ENCODE data around the gene LIMCH1.

DNA sequence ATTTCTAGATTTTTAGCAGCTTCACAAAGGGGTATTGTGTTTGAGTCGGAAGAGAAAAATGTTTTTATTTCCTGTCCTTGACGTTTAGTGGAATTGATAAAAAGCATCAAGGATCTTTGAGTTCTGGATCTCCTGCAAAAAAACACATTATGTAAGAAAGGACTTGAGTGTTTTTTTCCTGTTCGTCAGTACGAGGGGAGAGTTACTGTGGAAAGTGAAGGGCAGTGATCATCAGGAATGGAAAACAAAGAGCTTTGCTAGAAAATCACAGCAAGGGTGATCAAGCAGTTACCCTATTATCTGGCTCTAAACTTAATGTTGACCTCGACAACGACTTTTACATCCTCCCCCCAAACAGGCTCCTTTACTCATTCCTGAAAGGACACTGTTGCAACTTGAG, 7.3 kb downstream of the LIMCH1 start:
- TF ChIP-seq, protein P1, sequence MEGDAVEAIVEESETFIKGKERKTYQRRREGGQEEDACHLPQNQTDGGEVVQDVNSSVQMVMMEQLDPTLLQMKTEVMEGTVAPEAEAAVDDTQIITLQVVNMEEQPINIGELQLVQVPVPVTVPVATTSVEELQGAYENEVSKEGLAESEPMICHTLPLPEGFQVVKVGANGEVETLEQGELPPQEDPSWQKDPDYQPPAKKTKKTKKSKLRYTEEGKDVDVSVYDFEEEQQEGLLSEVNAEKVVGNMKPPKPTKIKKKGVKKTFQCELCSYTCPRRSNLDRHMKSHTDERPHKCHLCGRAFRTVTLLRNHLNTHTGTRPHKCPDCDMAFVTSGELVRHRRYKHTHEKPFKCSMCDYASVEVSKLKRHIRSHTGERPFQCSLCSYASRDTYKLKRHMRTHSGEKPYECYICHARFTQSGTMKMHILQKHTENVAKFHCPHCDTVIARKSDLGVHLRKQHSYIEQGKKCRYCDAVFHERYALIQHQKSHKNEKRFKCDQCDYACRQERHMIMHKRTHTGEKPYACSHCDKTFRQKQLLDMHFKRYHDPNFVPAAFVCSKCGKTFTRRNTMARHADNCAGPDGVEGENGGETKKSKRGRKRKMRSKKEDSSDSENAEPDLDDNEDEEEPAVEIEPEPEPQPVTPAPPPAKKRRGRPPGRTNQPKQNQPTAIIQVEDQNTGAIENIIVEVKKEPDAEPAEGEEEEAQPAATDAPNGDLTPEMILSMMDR (IDR thresholded peaks at IDR 0.05; ENCODE audit: poor library complexity), result no peak
- TF ChIP-seq EZH2 (IDR thresholded peaks at IDR 0.05; ENCODE audit: borderline replicate concordance) (no peak), EZH2phosphoT487 (IDR thresholded peaks at IDR 0.05; ENCODE audit: low read depth, severe bottlenecking, unreplicated experiment) (no peak)

Measured in hepatocyte (in vitro differentiated cells).